HEK293 (cell line): ENCODE measurements around the gene FRA10AC1.

Experiments used
- AEBP2 ChIP-seq: fragments of 450-650 bp; formaldehyde crosslinking; IDR thresholded peaks from 2 replicates; pipeline ENCODE4 v1.5.1; 2016; ENCODE audit warnings: missing biosample characterization, missing genetic modification characterization, borderline replicate concordance
- CTCF ChIP-seq: fragments of 450-650 bp; formaldehyde crosslinking; IDR thresholded peaks from 2 replicates; pipeline ENCODE4 v1.5.1; 2016; ENCODE audit warnings: missing biosample characterization, missing genetic modification characterization
- PBX3 ChIP-seq: sonication (generic); formaldehyde crosslinking; IDR thresholded peaks from 2 replicates; pipeline ENCODE4 v1.8.1; 2022; ENCODE audit warnings: mild to moderate bottlenecking, moderate library complexity, missing genetic modification reagents
- ZBTB8A ChIP-seq: fragments of 450-650 bp; formaldehyde crosslinking; IDR thresholded peaks from 2 replicates; pipeline ENCODE4 v1.5.1; 2016; ENCODE audit warnings: missing biosample characterization, missing genetic modification characterization
- ZNF658 ChIP-seq: fragments of 450-650 bp; formaldehyde crosslinking; IDR thresholded peaks from 2 replicates; pipeline ENCODE4; 2016; ENCODE audit warnings: missing biosample characterization, missing genetic modification characterization

GRCh38 chr10:93749218-93749799 is 46.9 kb upstream of the FRA10AC1 start:
- TF ChIP-seq PBX3 (CRISPR knock-in tag) = no peak
- TF ChIP-seq ZBTB8A (tag by site-specific recombination) = no peak
- TF ChIP-seq CTCF = no peak
- TF ChIP-seq AEBP2 = no peak
- no peak for TF ChIP-seq ZNF658
